Upper lobe of left lung (tissue), 6 donors: Measurements from ENCODE around the gene MRNIP. TPM values are rescaled to one million over a fixed set of nuclear protein-coding genes. Genes with fewer than 3 reads are reported as not detected.

Experiments
- ATAC-seq, 2 donors: fragments of 200-7000 bp; cut with Tn5 transposase; one replicate each; pipeline ENCODE4 v1.9.1; 2022; ENCODE audit warnings: mild to moderate bottlenecking in 2 of 2, moderate library complexity in 2 of 2; ENCODE audit not compliant: low FRiP score in 2 of 2
- DNase-seq, 2 donors: peaks; one replicate each; pipeline ENCODE4 v3.0.0-alpha.2; 2019 to 2020
- H3K27ac ChIP-seq, 4 donors: fragments of 200-600 bp; sonication (generic); one replicate each; pipeline ENCODE4 v1.5.1; 2016 to 2019
- H3K27me3 ChIP-seq, 4 donors: fragments of 200-600 bp; sonication (generic); one replicate each; pipeline ENCODE4 v1.5.1; 2017 to 2019
- H3K36me3 ChIP-seq, 4 donors: fragments of 200-600 bp; sonication (generic); one replicate each; pipeline ENCODE4 v1.5.1; 2016 to 2019
- H3K4me1 ChIP-seq, 4 donors: fragments of 200-600 bp; sonication (generic); one replicate each; pipeline ENCODE4 v1.5.1; 2018 to 2019
- H3K4me3 ChIP-seq, 4 donors: fragments of 200-600 bp; sonication (generic); one replicate each; pipeline ENCODE4 v1.5.1; 2017 to 2019; ENCODE audit warnings: mild to moderate bottlenecking in 2 of 4, moderate library complexity in 1 of 4
- H3K9me3 ChIP-seq, 4 donors: fragments of 200-600 bp; sonication (generic); one replicate each; pipeline ENCODE4 v1.5.1; 2018 to 2019
- EP300 ChIP-seq, 4 donors: sonication (generic); formaldehyde crosslinking; IDR thresholded peaks; one replicate each; pipeline ENCODE4 v1.5.1; 2017; ENCODE audit warnings: antibody characterized with exemption in 4 of 4, control low read depth in 2 of 4
- POLR2A ChIP-seq, 4 donors: fragments of 450-650 bp; IDR thresholded peaks; one replicate each; pipeline ENCODE4 v1.5.1; 2016 to 2017; ENCODE audit warnings: antibody characterized with exemption in 4 of 4, mild to moderate bottlenecking in 2 of 4
- POLR2AphosphoS5 ChIP-seq, 2 donors: sonication (generic); formaldehyde crosslinking; IDR thresholded peaks; one replicate each; pipeline ENCODE4 v1.5.1; 2017; ENCODE audit warnings: antibody characterized with exemption in 2 of 2
- WGBS, 2 donors: methylation state at CpG; one replicate each; pipeline ENCODE4 v1.1.5; 2017 to 2018; 5-methylcytosine and 5-hydroxymethylcytosine counted together
- total RNA-seq, 6 donors: library from RNA; depleted of rRNA in 4 of 6; stranded (reverse); fragments of >200 nt in 4 of 6; gene quantifications; one replicate each; pipeline versions ENCODE4 v1.1.0 to v1.2.1, GENCODE V29; 2016 to 2021
- TF ChIP-seq, protein P1 (sequence below), 6 experiments: fragments of 450-650 bp in 4 of 6; fragments of 200-600 bp in 2 of 6; sonication (generic) in 2 of 6; IDR thresholded peaks; one replicate each; pipeline ENCODE4 v1.5.1; 2016 to 2019; ENCODE audit warnings: antibody characterized with exemption in 6 of 6
- donor health status: DM: no; HTN: no; CAD: no; lungs with moderate emphysema.
- donor health status: DM: no; HTN: yes; CAD: no; lungs with severe emphysema.

Gene MRNIP
- total RNA-seq, 6 donors from 2014 or later: 20.7 to 142 (median 33.2) TPM

DNA sequence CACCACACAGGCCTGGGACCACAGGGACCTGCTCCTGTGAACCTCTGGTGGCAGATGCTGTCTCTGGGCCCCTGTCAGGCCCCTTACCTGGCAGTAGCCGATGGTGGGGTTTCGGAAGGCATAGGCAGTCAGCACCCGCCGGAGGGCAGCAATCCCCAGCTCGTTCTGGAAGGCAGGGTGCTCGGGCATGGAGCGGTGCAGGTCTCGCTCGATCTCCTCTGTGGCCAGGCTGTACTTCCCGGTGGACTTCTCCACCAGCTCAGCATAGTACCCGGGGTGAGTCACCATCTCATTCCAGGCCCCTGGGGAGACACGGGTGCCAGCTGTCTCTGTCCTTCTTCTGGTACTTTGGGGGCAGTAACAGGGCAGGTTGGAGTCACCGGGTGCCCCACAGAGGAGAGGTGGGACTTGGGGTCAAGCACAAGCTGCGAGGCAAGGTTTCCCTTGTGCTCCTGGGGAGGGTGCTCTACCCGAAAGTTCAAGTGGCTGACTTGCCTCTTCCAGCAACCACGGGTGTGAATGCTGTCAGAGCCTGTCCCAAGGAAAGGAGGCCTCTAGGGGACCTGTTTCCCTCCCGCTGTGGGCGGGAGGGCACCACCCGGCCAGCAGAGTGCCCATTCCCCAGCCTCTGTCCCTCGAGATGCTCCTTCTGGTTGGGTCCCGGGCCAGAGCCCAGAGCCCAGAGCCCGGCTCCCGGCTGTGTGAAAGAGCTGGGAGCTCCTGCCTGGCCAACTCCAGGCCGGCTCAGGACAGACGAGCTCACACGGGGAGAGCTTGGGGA, 19.8 kb upstream of the MRNIP start:
- Histone ChIP-seq H3K27me3 (no peaks in the 10 kb centered on the region), H3K27ac (no peak overlapping the region), H3K36me3 (peaks cover 15 to 89% (median 52%) of the 10 kb centered on the region in 4 donors), H3K9me3 (peaks cover 4 to 14% (median 11%) of the 10 kb centered on the region in 4 donors), H3K4me3 (no peak overlapping the region), H3K4me1 (no peaks in the 10 kb centered on the region)
- DNase-seq (no peak), ATAC-seq (peak in 1 of 2 donors; percentile 16)
- no peak for TF ChIP-seq EP300 (IDR thresholded peaks at IDR 0.05)
- 81 to 91% methylated on average over 5 to 25 of the region's 26 CpGs for WGBS, 2 donors

DNA sequence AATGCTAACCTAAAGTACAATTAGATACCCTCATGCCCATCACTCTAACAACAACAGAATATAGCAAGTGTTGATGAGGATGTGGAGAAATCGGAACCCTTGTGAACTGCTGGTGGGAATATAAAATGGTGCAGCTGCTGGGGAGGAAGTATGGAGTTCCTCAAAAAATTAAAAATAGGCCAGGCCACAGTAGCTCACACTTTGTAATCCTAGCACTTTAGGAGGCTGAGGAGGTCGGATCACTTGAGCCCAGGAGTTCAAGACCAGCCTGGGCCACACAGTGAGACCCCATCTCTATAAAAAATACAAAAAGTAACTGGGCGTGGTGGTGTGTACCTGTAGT, 18.0 kb upstream of the MRNIP start:
- no peak overlapping the region for H3K4me3 ChIP-seq
- H3K27ac ChIP-seq: no peak overlapping the region
- H3K36me3 ChIP-seq: peaks cover 15 to 93% (median 63%) of the 10 kb centered on the region in 4 donors
- ATAC-seq (no peak), DNase-seq (no peak)
- TF ChIP-seq, protein P1, sequence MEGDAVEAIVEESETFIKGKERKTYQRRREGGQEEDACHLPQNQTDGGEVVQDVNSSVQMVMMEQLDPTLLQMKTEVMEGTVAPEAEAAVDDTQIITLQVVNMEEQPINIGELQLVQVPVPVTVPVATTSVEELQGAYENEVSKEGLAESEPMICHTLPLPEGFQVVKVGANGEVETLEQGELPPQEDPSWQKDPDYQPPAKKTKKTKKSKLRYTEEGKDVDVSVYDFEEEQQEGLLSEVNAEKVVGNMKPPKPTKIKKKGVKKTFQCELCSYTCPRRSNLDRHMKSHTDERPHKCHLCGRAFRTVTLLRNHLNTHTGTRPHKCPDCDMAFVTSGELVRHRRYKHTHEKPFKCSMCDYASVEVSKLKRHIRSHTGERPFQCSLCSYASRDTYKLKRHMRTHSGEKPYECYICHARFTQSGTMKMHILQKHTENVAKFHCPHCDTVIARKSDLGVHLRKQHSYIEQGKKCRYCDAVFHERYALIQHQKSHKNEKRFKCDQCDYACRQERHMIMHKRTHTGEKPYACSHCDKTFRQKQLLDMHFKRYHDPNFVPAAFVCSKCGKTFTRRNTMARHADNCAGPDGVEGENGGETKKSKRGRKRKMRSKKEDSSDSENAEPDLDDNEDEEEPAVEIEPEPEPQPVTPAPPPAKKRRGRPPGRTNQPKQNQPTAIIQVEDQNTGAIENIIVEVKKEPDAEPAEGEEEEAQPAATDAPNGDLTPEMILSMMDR (IDR thresholded peaks at IDR 0.05): no peak
- TF ChIP-seq POLR2AphosphoS5 (IDR thresholded peaks at IDR 0.05) (no peak), EP300 (IDR thresholded peaks at IDR 0.05) (no peak), POLR2A (IDR thresholded peaks at IDR 0.05) (no peak)
- no peaks in the 10 kb centered on the region for H3K9me3 ChIP-seq
- WGBS, 2 donors: 75 to 84% methylated on average over 3 of the region's 3 CpGs
- H3K27me3 ChIP-seq: no peaks in the 10 kb centered on the region
- H3K4me1 ChIP-seq: no peaks in the 10 kb centered on the region

DNA sequence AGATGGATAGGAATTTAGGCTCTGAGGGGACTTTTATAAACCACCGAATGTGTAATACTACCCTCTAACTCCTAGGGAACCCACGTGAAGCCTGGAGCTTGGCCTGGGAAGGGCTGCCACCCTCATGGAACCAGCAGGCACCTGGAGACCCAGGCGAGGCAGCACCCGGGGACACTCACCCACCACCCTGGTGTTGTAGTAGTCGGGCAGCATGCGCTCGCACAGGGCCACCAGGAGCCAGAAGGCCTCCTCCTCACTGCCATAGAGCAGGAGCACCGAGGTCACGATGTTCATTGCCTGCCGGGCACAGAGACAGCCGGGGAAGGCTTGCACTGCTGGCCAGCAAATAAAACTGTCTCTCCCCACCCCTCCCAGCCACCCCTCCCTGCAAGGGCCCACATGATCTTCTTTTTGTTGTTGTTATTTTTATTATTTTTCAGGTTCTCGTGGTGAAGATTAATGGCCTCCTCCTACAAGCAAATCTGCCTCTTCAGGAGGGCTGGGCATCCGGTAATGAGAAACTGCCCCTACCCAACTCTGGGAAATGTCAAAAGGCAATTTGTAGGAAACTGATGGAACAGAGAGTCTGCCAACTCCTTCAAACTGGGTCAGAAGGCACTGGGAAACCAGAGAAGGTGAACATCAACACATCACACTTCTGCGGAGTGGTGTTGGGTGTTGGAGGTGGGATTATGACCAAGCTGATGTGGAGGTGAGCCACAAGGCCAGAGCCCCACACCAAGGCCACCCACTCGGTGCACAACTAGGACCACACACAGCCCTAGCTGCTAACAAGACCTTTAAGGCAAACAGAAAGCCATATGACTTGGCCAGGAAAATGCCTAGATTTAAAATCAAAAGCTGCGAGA, 17.4 kb upstream of the MRNIP start:
- H3K27ac ChIP-seq: no peak overlapping the region
- no peak for ATAC-seq
- no peaks in the 10 kb centered on the region for H3K27me3 ChIP-seq
- 93 to 94% methylated on average over 11 to 16 of the region's 16 CpGs for WGBS, 2 donors
- no peaks in the 10 kb centered on the region for H3K9me3 ChIP-seq
- no peak for DNase-seq
- no peak for TF ChIP-seq POLR2A (IDR thresholded peaks at IDR 0.05)
- TF ChIP-seq POLR2AphosphoS5 (IDR thresholded peaks at IDR 0.05): no peak
- no peaks in the 10 kb centered on the region for H3K4me1 ChIP-seq
- H3K4me3 ChIP-seq: no peak overlapping the region
- H3K36me3 ChIP-seq: peaks cover 15 to 95% (median 68%) of the 10 kb centered on the region in 4 donors

DNA sequence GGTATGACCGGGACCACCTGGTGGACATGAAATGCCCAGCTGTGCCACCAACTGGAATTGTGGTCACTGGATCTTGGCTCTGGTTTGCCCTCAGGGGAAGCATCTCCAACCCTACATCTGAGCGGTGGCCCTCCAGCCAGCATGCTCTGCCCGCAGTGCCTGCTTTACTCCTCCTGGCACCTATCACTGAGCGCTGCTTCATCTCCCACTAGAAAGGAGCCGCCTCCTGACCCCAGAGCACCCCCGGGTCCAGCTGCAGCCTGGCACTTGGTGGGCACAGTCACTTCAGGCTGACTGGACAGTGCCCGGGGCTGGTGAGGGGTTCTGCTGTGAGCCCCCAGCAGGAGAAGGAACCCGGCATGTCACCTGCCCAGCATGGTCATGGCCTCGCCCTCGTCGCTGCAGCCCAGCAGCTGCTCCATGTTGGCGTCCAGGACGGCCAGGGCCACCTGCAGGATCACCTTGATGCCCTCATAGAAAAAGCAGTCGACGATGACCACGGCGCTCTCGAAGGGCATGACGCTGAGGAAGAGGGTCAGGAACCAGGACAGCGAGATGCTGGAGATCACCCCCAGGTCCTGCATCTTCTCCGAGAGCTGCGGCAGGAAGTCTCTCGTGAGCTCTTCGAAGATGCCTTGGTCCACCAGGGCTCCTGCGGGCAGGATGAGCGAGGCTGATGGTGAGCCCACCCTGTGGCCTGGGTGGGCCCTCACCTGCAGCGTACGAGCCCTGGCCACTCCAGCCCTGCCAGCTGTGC, 16.1 kb upstream of the MRNIP start:
- TF ChIP-seq POLR2A (IDR thresholded peaks at IDR 0.05) (no peak), EP300 (IDR thresholded peaks at IDR 0.05) (no peak), POLR2AphosphoS5 (IDR thresholded peaks at IDR 0.05) (no peak)
- TF ChIP-seq, protein P1 (IDR thresholded peaks at IDR 0.05): no peak
- DNase-seq (no peak), ATAC-seq (no peak)
- no peaks in the 10 kb centered on the region for H3K4me1 ChIP-seq
- no peaks in the 10 kb centered on the region for H3K27me3 ChIP-seq
- H3K9me3 ChIP-seq: no peaks in the 10 kb centered on the region
- H3K4me3 ChIP-seq: no peak overlapping the region
- 92 to 97% methylated on average over 17 to 28 of the region's 28 CpGs for WGBS, 2 donors
- H3K36me3 ChIP-seq: peaks cover 15 to 95% (median 73%) of the 10 kb centered on the region in 4 donors
- H3K27ac ChIP-seq: no peak overlapping the region

DNA sequence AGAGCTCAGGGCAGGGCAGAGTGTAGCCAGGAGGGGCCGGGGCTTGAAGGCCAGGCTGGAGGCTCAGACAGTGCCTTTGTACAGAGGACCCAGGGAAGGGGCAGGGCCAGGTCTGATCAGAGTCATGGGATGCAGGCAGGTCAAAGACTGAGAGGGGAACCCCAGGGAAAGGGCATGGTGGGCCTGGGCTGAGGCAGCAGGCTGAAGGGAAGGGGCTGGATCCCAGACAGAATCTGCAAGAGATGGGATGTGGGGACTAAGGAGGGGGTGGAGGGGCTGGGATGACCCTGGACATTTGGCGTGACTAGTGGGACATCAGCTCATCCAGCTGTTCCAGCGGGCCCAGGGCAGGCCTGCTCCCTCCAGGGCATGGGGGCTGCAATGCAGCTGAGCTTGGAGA, 15.5 kb upstream of the MRNIP start:
- Histone ChIP-seq H3K27me3 (no peaks in the 10 kb centered on the region), H3K36me3 (peaks cover 12 to 95% (median 73%) of the 10 kb centered on the region in 4 donors), H3K4me3 (no peak overlapping the region), H3K27ac (no peak overlapping the region), H3K9me3 (no peaks in the 10 kb centered on the region), H3K4me1 (no peaks in the 10 kb centered on the region)
- WGBS, 2 donors: 88 to 90% methylated on average over 2 to 3 of the region's 3 CpGs
- ATAC-seq (no peak), DNase-seq (no peak)
- TF ChIP-seq POLR2A (IDR thresholded peaks at IDR 0.05) (no peak), EP300 (IDR thresholded peaks at IDR 0.05) (no peak)
- TF ChIP-seq, protein P1 (IDR thresholded peaks at IDR 0.05): no peak
